ENCODE measurements around the gene MAP7D1. TPM values are rescaled to one million over a fixed set of nuclear protein-coding genes. Genes with fewer than 3 reads are reported as not detected.

MAP7D1 gene
- polyA plus RNA-seq, 1 of the 3 experiments (the other 2 are of a cell fraction), result 69.9 TPM

DNA sequence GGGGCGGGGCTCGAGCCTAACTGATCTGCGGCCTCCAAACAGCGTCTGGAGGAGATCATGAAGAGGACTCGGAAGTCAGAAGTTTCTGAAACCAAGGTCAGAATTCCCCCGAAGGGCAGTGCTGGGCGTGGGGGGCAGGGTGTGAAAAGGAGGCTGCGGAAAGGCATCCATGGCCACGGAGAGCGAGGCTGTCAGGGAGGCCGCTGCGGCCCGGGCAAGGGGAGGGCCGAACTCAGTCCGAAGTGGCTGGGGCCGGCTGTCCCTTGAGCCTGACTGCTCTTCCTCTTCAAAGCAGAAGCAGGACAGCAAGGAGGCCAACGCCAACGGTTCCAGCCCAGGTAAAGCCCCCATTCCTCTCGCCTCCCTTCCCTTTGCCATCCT lies 23.2 kb downstream of the MAP7D1 start:
- Histone ChIP-seq H2AFZ (ENCODE audit: low read depth) (no peak overlapping the region), H3K36me3 (replicated peaks in 1 of 2; ENCODE audit: control insufficient read depth in 1 of 2, insufficient read depth in 2 of 2, low read length in 1 of 2) (peaks cover 39 to 53% of the 10 kb centered on the region in 2 experiments), H4K20me1 (ENCODE audit: insufficient read depth) (peaks cover 16% of the 10 kb centered on the region; the same call in 1 of the 2 replicates), H3K9ac (no peak overlapping the region), H3K9me2 (no peaks in the 10 kb centered on the region), H3K4me3 (ENCODE audit: low read depth in 2 of 2, low read length in 1 of 2) (no peak overlapping the region), H3F3A (replicated peaks; ENCODE audit: insufficient read depth) (peaks cover 22% of the 10 kb centered on the region), H3K4me1 (ENCODE audit: control insufficient read depth in 1 of 2, insufficient read depth in 2 of 2, low read depth in 1 of 2, low read length in 1 of 2) (peaks cover 0 to 6% of the 10 kb centered on the region in 2 experiments; a peak in 1 of 4 replicates), H3K27ac (ENCODE audit: low read depth in 2 of 2, low read length in 1 of 2) (no peak overlapping the region), H3K4me2 (no peak overlapping the region), H3K79me2 (ENCODE audit: insufficient read depth) (peaks cover 26% of the 10 kb centered on the region), H3K27me3 (ENCODE audit: insufficient read depth) (no peaks in the 10 kb centered on the region), H3K9me3 (no peaks in the 10 kb centered on the region)
- CTCF ChIA-PET, result interaction anchor here (1.5 to 1.8 kb wide), 2 partner anchors 9 to 29 kb away, joined by 3 to 12 read pairs; partner anchors contain the start of gene TRAPPC3
- 95% methylated on average over 19 of the region's 19 CpGs for WGBS (ENCODE audit: low lambda C conversion rate)
- DNase-seq, result no peak
- TF ChIP-seq POLR2AphosphoS5 (IDR thresholded peaks at IDR 0.05; ENCODE audit: low read depth, low read length) (no peak), MXI1 (IDR thresholded peaks at IDR 0.05; ENCODE audit: low read depth, low read length) (no peak), MEF2A (IDR thresholded peaks at IDR 0.05; ENCODE audit: borderline replicate concordance, low read depth) (no peak), NRF1 (IDR thresholded peaks at IDR 0.05; ENCODE audit: low read depth, low read length) (no peak), TAF1 (IDR thresholded peaks at IDR 0.05; ENCODE audit: borderline replicate concordance, low read depth, low read length) (no peak), RXRA (IDR thresholded peaks at IDR 0.05; ENCODE audit: borderline replicate concordance, low read depth) (no peak), JUND (IDR thresholded peaks at IDR 0.05) (no peak), RCOR1 (IDR thresholded peaks at IDR 0.05; ENCODE audit: low read length) (no peak), ELF1 (IDR thresholded peaks at IDR 0.05) (no peak), EP300 (IDR thresholded peaks at IDR 0.05; ENCODE audit: borderline replicate concordance in 1 of 2, low read depth in 1 of 2, low read length in 1 of 2) (no peak), TEAD4 (IDR thresholded peaks at IDR 0.05; ENCODE audit: borderline replicate concordance, insufficient read depth) (no peak)
- POLR2A ChIA-PET, result no interaction called here

DNA sequence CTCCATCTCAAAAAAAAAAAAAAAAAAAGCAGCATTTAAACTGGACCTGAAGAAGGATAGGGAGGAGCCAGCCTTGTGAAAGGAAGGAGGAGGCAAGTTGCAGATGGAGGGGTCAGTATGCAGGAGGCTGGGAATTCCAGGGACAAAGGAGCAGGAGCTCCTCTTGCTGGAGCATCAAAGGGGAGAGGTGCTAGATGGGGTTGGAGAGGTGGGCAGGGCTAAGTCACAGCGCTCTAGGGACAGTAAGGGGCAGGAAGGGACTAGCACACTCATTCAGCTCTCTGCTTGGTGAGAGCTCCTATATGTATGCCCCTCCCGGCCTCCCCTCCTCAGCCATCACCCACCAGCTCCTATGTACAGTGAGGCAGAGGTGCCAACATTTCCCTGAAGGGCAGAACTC lies 26.8 kb downstream of the MAP7D1 start:
- CTCF ChIA-PET, result interaction anchor here (0.8 to 3.6 kb wide), 6 partner anchors 20 to 48 kb away, joined by 3 to 19 read pairs (median 5); partner anchors contain the start of gene TRAPPC3
- no peaks in the 10 kb centered on the region for H3K27me3 ChIP-seq (ENCODE audit: insufficient read depth)
- POLR2A ChIA-PET, result interaction anchor here (0.6 to 1.7 kb wide), 3 partner anchors 9 to 252 kb away, joined by 3 to 5 read pairs (median 5); no protein-coding TSS in a partner anchor
- no peak for TF ChIP-seq NRF1 (IDR thresholded peaks at IDR 0.05; ENCODE audit: low read depth, low read length)
- no peak for TF ChIP-seq EP300 (IDR thresholded peaks at IDR 0.05; ENCODE audit: borderline replicate concordance in 1 of 2, low read depth in 1 of 2, low read length in 1 of 2)
- TF ChIP-seq MEF2A (IDR thresholded peaks at IDR 0.05; ENCODE audit: borderline replicate concordance, low read depth), result no peak
- TF ChIP-seq, protein P1, sequence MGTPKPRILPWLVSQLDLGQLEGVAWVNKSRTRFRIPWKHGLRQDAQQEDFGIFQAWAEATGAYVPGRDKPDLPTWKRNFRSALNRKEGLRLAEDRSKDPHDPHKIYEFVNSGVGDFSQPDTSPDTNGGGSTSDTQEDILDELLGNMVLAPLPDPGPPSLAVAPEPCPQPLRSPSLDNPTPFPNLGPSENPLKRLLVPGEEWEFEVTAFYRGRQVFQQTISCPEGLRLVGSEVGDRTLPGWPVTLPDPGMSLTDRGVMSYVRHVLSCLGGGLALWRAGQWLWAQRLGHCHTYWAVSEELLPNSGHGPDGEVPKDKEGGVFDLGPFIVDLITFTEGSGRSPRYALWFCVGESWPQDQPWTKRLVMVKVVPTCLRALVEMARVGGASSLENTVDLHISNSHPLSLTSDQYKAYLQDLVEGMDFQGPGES (IDR thresholded peaks at IDR 0.05; ENCODE audit: low read depth, low read length), result no peak
- no peak for TF ChIP-seq TAF1 (IDR thresholded peaks at IDR 0.05; ENCODE audit: borderline replicate concordance, low read depth, low read length)
- TF ChIP-seq, protein P2, sequence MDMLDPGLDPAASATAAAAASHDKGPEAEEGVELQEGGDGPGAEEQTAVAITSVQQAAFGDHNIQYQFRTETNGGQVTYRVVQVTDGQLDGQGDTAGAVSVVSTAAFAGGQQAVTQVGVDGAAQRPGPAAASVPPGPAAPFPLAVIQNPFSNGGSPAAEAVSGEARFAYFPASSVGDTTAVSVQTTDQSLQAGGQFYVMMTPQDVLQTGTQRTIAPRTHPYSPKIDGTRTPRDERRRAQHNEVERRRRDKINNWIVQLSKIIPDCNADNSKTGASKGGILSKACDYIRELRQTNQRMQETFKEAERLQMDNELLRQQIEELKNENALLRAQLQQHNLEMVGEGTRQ (IDR thresholded peaks at IDR 0.05; ENCODE audit: borderline replicate concordance, low read depth, low read length), result no peak
- TF ChIP-seq EZH2phosphoT487 (IDR thresholded peaks at IDR 0.05; ENCODE audit: borderline replicate concordance, low read depth), result no peak
- TF ChIP-seq POLR2AphosphoS5 (IDR thresholded peaks at IDR 0.05; ENCODE audit: low read depth, low read length), result no peak
- no peak for TF ChIP-seq CHD2 (IDR thresholded peaks at IDR 0.05; ENCODE audit: low read length, partially characterized antibody)
- TF ChIP-seq YY1 (IDR thresholded peaks at IDR 0.05; ENCODE audit: low read depth), result no peak
- no peak for TF ChIP-seq RFX5 (IDR thresholded peaks at IDR 0.05; ENCODE audit: low read length)
- no peak for TF ChIP-seq GABPA (IDR thresholded peaks at IDR 0.05; ENCODE audit: low read depth)
- TF ChIP-seq MXI1 (IDR thresholded peaks at IDR 0.05; ENCODE audit: low read depth, low read length), result no peak
- TF ChIP-seq RAD21 (IDR thresholded peaks at IDR 0.05; ENCODE audit: low read length), result no peak
- 94% methylated on average over 2 of the region's 2 CpGs for WGBS (ENCODE audit: low lambda C conversion rate)
- no peaks in the 10 kb centered on the region for H3K9me2 ChIP-seq
- no peaks in the 10 kb centered on the region for H4K20me1 ChIP-seq (ENCODE audit: insufficient read depth)
- peaks cover 18 to 29% of the 10 kb centered on the region in 2 experiments for H3K36me3 ChIP-seq (replicated peaks in 1 of 2; ENCODE audit: control insufficient read depth in 1 of 2, insufficient read depth in 2 of 2, low read length in 1 of 2)
- no peaks in the 10 kb centered on the region for H3K79me2 ChIP-seq (ENCODE audit: insufficient read depth)
- no peak overlapping the region for H3K4me3 ChIP-seq (ENCODE audit: low read depth in 2 of 2, low read length in 1 of 2)
- H3K4me2 ChIP-seq, result no peak overlapping the region
- peaks cover 45% of the 10 kb centered on the region for H3F3A ChIP-seq (replicated peaks; ENCODE audit: insufficient read depth)
- H3K27ac ChIP-seq (ENCODE audit: low read depth in 2 of 2, low read length in 1 of 2), result peak overlapping the region in 1 of 2 experiments; percentile 13; a peak in 2 of 4 replicates
- H3K9ac ChIP-seq, result no peak overlapping the region
- H3K4me1 ChIP-seq (ENCODE audit: control insufficient read depth in 1 of 2, insufficient read depth in 2 of 2, low read depth in 1 of 2, low read length in 1 of 2), result peaks cover 0 to 7% of the 10 kb centered on the region in 2 experiments; a peak in 1 of 4 replicates
- DNase-seq, result no peak
- no peak overlapping the region for H2AFZ ChIP-seq (ENCODE audit: low read depth)
- H3K9me3 ChIP-seq, result no peaks in the 10 kb centered on the region

Measured in SK-N-SH (cell line).